ENCODE measurements around the gene RASL10B.

- TF ChIP-seq, protein P1, sequence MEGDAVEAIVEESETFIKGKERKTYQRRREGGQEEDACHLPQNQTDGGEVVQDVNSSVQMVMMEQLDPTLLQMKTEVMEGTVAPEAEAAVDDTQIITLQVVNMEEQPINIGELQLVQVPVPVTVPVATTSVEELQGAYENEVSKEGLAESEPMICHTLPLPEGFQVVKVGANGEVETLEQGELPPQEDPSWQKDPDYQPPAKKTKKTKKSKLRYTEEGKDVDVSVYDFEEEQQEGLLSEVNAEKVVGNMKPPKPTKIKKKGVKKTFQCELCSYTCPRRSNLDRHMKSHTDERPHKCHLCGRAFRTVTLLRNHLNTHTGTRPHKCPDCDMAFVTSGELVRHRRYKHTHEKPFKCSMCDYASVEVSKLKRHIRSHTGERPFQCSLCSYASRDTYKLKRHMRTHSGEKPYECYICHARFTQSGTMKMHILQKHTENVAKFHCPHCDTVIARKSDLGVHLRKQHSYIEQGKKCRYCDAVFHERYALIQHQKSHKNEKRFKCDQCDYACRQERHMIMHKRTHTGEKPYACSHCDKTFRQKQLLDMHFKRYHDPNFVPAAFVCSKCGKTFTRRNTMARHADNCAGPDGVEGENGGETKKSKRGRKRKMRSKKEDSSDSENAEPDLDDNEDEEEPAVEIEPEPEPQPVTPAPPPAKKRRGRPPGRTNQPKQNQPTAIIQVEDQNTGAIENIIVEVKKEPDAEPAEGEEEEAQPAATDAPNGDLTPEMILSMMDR (IDR thresholded peaks at IDR 0.05 in 4 of 5, conservative IDR thresholded peaks at IDR 0.05 in 1 of 5), result no peak
- no peak for TF ChIP-seq POLR2A (IDR thresholded peaks at IDR 0.05)
These were observed 1.9 kb downstream of the RASL10B start for GRCh38 chr17:35733366-35733765.

Measured in gastrocnemius medialis (tissue), 4 donors.